HPDE6-E6E7 (cell line): ENCODE measurements around the gene TCF12.
"Not testable (repeated sequence)": the region's sequence is repeated elsewhere in the genome, so short reads cannot be mapped to it uniquely, and the experiment has no call there.

ENCODE experiments used
- DNase-seq: peaks from one replicate; pipeline ENCODE4 v3.0.0; 2011; ENCODE audit warnings: missing footprints; ENCODE audit errors: extremely low spot score

TCF12 gene

GRCh38 chr15:57092252-57092651 lies 173.8 kb downstream of the TCF12 start:
- DNase-seq, result no peak

GRCh38 chr15:57094321-57095257 lies 176.1 kb downstream of the TCF12 start:
- DNase-seq, result no peak

- DNase-seq, result no peak
These were observed 177.5 kb downstream of the TCF12 start for GRCh38 chr15:57095896-57096295.

GRCh38 chr15:57097246-57097645 lies 178.8 kb downstream of the TCF12 start:
- no peak for DNase-seq

GRCh38 chr15:57097919-57098543 lies 179.6 kb downstream of the TCF12 start:
- not testable (repeated sequence) for DNase-seq

- DNase-seq, result no peak
These were observed 180.5 kb downstream of the TCF12 start for GRCh38 chr15:57098896-57099295.

- no peak for DNase-seq
These were observed 181.7 kb downstream of the TCF12 start for GRCh38 chr15:57100136-57100539.

GRCh38 chr15:57102858-57103257 lies 184.4 kb downstream of the TCF12 start:
- no peak for DNase-seq

GRCh38 chr15:57108296-57108695 lies 189.9 kb downstream of the TCF12 start:
- no peak for DNase-seq

GRCh38 chr15:57109005-57109404 lies 190.6 kb downstream of the TCF12 start:
- no peak for DNase-seq

GRCh38 chr15:57111002-57111401 lies 192.6 kb downstream of the TCF12 start:
- no peak for DNase-seq

- DNase-seq, result no peak
These were observed 193.7 kb downstream of the TCF12 start for GRCh38 chr15:57112178-57112577.

GRCh38 chr15:57114070-57114469 lies 195.6 kb downstream of the TCF12 start:
- no peak for DNase-seq

GRCh38 chr15:57118013-57118799 lies 199.8 kb downstream of the TCF12 start:
- no peak for DNase-seq

GRCh38 chr15:57122080-57122840 lies 203.8 kb downstream of the TCF12 start:
- no peak for DNase-seq

- no peak for DNase-seq
These were observed 205.6 kb downstream of the TCF12 start for GRCh38 chr15:57124036-57124435.

GRCh38 chr15:57129064-57129463 lies 210.6 kb downstream of the TCF12 start:
- no peak for DNase-seq

GRCh38 chr15:57130956-57131355 lies 212.5 kb downstream of the TCF12 start:
- no peak for DNase-seq

- DNase-seq, result no peak
These were observed 214.9 kb downstream of the TCF12 start for GRCh38 chr15:57133127-57133968.

GRCh38 chr15:57134071-57134605 lies 215.7 kb downstream of the TCF12 start:
- no peak for DNase-seq
